WTC11 (cell line): Measurements from ENCODE around the gene PPM1E. TPM values are rescaled to one million over a fixed set of nuclear protein-coding genes. Genes with fewer than 3 reads are reported as not detected.
A peak's percentile ranks its signal among the peaks of the same experiment; 100 is the strongest.

Experiments
- ATAC-seq: fragments of 200-7000 bp; cut with Tn5 transposase; 2 replicates; pipeline ENCODE4 v1.10.0; 2021; ENCODE audit warnings: mild to moderate bottlenecking, moderate library complexity
- CTCF ChIA-PET: fragments of 300-600 bp; sonication (Branson Sonifier 250); formaldehyde crosslinking; loops from one replicate; lab custom pipeline; 2021; ENCODE audit warnings: antibody characterized with exemption; lab: Charles Lee
- POLR2A ChIA-PET: fragments of 350-600 bp; sonication (Branson Sonifier 250); formaldehyde crosslinking; loops from one replicate; lab custom pipeline; 2021; ENCODE audit warnings: antibody characterized with exemption; lab: Charles Lee
- DNase-seq: peaks from one replicate; pipeline ENCODE4 v3.0.0; 2021; ENCODE audit warnings: low spot score
- H3K27ac Mint-ChIP-seq: 2 replicates; pipeline ENCODE4 v1.8.0; 2021; ENCODE audit warnings: mixed read lengths
- H3K27me3 Mint-ChIP-seq: 2 replicates; pipeline ENCODE4 v1.8.0; 2021; ENCODE audit warnings: low read depth, mild to moderate bottlenecking, moderate library complexity, mixed read lengths
- H3K36me3 Mint-ChIP-seq: 2 replicates; pipeline ENCODE4 v1.8.0; 2021; ENCODE audit warnings: mixed read lengths
- H3K4me1 Mint-ChIP-seq: 2 replicates; pipeline ENCODE4 v1.8.0; 2022; ENCODE audit warnings: mixed read lengths
- H3K4me3 Mint-ChIP-seq: 2 replicates; pipeline ENCODE4 v1.8.0; 2021; ENCODE audit warnings: mild to moderate bottlenecking, moderate library complexity, mixed read lengths
- H3K9me3 Mint-ChIP-seq: 2 replicates; pipeline ENCODE4 v1.8.0; 2021; ENCODE audit warnings: mixed read lengths
- ETV6 ChIP-seq: sonication (generic); formaldehyde crosslinking; IDR thresholded peaks from 2 replicates; pipeline ENCODE4 v1.8.1; 2022; ENCODE audit warnings: mild to moderate bottlenecking, missing genetic modification reagents
- FOXP1 ChIP-seq: sonication (generic); formaldehyde crosslinking; IDR thresholded peaks from 2 replicates; pipeline ENCODE4 v1.8.0; 2022; ENCODE audit warnings: missing genetic modification reagents, mild to moderate bottlenecking, moderate library complexity, borderline replicate concordance
- GRHL2 ChIP-seq: fragments of 250-450 bp; sonication (Bioruptor Pico); IDR thresholded peaks from 2 replicates; pipeline ENCODE4 v1.8.0; 2022; ENCODE audit warnings: mild to moderate bottlenecking, moderate library complexity; ENCODE audit not compliant: insufficient replicate concordance, severe bottlenecking
- HMGA2 ChIP-seq: fragments of 250-450 bp; sonication (Bioruptor Pico); IDR thresholded peaks from 2 replicates; pipeline ENCODE4 v1.4.0; 2021; ENCODE audit warnings: mild to moderate bottlenecking, moderate library complexity
- JAZF1 ChIP-seq: fragments of 250-450 bp; sonication (Bioruptor Pico); IDR thresholded peaks from 2 replicates; pipeline ENCODE4 v1.9.0; 2021; ENCODE audit warnings: moderate library complexity, mild to moderate bottlenecking, inconsistent platforms
- MXD4 ChIP-seq: fragments of 250-450 bp; sonication (Bioruptor Pico); IDR thresholded peaks from 2 replicates; pipeline ENCODE4 v1.8.0; 2021; ENCODE audit warnings: mild to moderate bottlenecking, moderate library complexity, borderline replicate concordance
- NFATC4 ChIP-seq: fragments of 250-450 bp; sonication (Bioruptor Pico); IDR thresholded peaks from 2 replicates; pipeline ENCODE4 v1.9.0; 2021; ENCODE audit warnings: mild to moderate bottlenecking
- NR1H2 ChIP-seq: sonication (generic); formaldehyde crosslinking; IDR thresholded peaks from 2 replicates; pipeline ENCODE4 v1.9.0; 2021; ENCODE audit warnings: mild to moderate bottlenecking, moderate library complexity, missing genetic modification reagents
- SP1 ChIP-seq: sonication (generic); formaldehyde crosslinking; conservative IDR thresholded peaks from 2 replicates; pipeline ENCODE4 v1.8.1; 2022; ENCODE audit warnings: missing genetic modification reagents
- TCF7 ChIP-seq: sonication (generic); formaldehyde crosslinking; IDR thresholded peaks from 2 replicates; pipeline ENCODE4 v1.8.0; 2022; ENCODE audit warnings: mild to moderate bottlenecking, low read depth, missing genetic modification reagents, moderate library complexity
- TEAD4 ChIP-seq: sonication (generic); formaldehyde crosslinking; IDR thresholded peaks from 2 replicates; pipeline ENCODE4 v1.8.0; 2022; ENCODE audit warnings: mild to moderate bottlenecking, missing genetic modification reagents
- ZNF219 ChIP-seq: sonication (generic); formaldehyde crosslinking; IDR thresholded peaks from 2 replicates; pipeline ENCODE4 v1.8.0; 2023; ENCODE audit warnings: missing genetic modification reagents, mild to moderate bottlenecking, borderline replicate concordance
- total RNA-seq: library from RNA; stranded (reverse); gene quantifications from 3 replicates; pipeline ENCODE4 v1.2.3, GENCODE V29; 2021
- TF ChIP-seq, protein P1 (sequence below): fragments of 200-600 bp; IDR thresholded peaks from 2 replicates; pipeline ENCODE4 v1.8.0; 2022; ENCODE audit warnings: antibody characterized with exemption
- TF ChIP-seq, protein P2 (sequence below): sonication (generic); formaldehyde crosslinking; conservative IDR thresholded peaks from 2 replicates; pipeline ENCODE4 v1.8.1; 2023; ENCODE audit warnings: mild to moderate bottlenecking, low read depth, missing genetic modification reagents, moderate library complexity
- TF ChIP-seq, protein P3 (sequence below): sonication (generic); formaldehyde crosslinking; IDR thresholded peaks from 2 replicates; pipeline ENCODE4 v1.8.0; 2022; ENCODE audit warnings: mild to moderate bottlenecking, missing genetic modification reagents
- TF ChIP-seq, protein P4 (sequence below): fragments of 250-450 bp; sonication (Bioruptor Pico); IDR thresholded peaks from 2 replicates; pipeline ENCODE4 v1.8.0; 2021; ENCODE audit warnings: mild to moderate bottlenecking
- TF ChIP-seq, protein P5 (sequence below): sonication (generic); formaldehyde crosslinking; IDR thresholded peaks from 2 replicates; pipeline ENCODE4 v1.8.1; 2023; ENCODE audit warnings: mild to moderate bottlenecking, missing genetic modification reagents, borderline replicate concordance

The PPM1E gene
- total RNA-seq, 1 experiment from 2014 or later, result 8.1 TPM

DNA sequence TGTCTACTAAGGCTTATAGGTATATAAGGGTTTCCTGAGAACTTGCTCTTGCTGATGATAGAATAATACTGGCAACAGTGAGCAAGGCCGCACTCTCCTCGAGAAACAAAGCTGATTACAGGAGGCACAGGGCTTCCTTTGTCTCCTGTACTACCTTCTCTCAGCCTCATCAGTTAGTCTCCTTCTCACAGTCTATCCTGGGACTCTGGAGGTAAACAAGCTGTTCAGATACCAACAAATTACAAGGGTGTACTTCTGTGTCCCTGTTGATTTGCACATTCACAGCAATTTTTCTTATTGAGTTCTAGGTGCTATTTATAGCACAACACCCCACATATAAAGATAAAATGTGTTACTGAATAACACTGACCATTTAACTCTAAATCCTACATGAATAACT is 252.3 kb downstream of the PPM1E start (continued):
- TF ChIP-seq, protein P1, sequence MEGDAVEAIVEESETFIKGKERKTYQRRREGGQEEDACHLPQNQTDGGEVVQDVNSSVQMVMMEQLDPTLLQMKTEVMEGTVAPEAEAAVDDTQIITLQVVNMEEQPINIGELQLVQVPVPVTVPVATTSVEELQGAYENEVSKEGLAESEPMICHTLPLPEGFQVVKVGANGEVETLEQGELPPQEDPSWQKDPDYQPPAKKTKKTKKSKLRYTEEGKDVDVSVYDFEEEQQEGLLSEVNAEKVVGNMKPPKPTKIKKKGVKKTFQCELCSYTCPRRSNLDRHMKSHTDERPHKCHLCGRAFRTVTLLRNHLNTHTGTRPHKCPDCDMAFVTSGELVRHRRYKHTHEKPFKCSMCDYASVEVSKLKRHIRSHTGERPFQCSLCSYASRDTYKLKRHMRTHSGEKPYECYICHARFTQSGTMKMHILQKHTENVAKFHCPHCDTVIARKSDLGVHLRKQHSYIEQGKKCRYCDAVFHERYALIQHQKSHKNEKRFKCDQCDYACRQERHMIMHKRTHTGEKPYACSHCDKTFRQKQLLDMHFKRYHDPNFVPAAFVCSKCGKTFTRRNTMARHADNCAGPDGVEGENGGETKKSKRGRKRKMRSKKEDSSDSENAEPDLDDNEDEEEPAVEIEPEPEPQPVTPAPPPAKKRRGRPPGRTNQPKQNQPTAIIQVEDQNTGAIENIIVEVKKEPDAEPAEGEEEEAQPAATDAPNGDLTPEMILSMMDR, result no peak
- TF ChIP-seq GRHL2 (no peak), FOXP1 (CRISPR knock-in tag) (no peak), NFATC4 (no peak), HMGA2 (CRISPR knock-in tag) (no peak)
- TF ChIP-seq, protein P2, sequence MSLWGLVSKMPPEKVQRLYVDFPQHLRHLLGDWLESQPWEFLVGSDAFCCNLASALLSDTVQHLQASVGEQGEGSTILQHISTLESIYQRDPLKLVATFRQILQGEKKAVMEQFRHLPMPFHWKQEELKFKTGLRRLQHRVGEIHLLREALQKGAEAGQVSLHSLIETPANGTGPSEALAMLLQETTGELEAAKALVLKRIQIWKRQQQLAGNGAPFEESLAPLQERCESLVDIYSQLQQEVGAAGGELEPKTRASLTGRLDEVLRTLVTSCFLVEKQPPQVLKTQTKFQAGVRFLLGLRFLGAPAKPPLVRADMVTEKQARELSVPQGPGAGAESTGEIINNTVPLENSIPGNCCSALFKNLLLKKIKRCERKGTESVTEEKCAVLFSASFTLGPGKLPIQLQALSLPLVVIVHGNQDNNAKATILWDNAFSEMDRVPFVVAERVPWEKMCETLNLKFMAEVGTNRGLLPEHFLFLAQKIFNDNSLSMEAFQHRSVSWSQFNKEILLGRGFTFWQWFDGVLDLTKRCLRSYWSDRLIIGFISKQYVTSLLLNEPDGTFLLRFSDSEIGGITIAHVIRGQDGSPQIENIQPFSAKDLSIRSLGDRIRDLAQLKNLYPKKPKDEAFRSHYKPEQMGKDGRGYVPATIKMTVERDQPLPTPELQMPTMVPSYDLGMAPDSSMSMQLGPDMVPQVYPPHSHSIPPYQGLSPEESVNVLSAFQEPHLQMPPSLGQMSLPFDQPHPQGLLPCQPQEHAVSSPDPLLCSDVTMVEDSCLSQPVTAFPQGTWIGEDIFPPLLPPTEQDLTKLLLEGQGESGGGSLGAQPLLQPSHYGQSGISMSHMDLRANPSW (CRISPR knock-in tag), result no peak

DNA sequence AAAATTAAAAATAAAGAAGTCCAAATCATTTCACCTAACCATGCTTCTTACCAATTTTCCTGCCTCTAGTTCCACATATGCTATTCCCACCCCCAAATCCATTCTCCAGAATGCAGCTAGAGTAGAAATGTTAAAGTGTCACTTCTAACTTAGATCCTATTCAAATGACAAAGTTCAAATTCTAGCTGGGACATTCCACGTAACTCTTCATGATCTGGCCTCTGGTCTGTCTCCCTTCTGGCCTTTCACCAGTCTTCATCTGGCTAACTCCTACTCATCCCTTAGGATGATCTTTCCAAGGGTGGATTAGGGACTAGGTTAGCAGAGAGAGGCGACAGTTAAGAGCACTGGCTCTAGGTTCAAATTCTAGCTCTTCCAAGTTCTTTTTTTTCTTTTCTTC is 253.1 kb downstream of the PPM1E start:
- H3K27me3 Mint-ChIP-seq, result no peaks in the 10 kb centered on the region
- POLR2A ChIA-PET, result no interaction called here
- no peak for DNase-seq
- 0 out of 2 replicates have a peak overlapping the region, but pooled peaks have one; percentile 22 for H3K27ac Mint-ChIP-seq
- H3K4me3 Mint-ChIP-seq, result no peak overlapping the region
- CTCF ChIA-PET, result interaction anchor here (1.0 to 1.3 kb wide), 3 partner anchors 9 to 490 kb away, joined by 3 read pairs; no protein-coding TSS in a partner anchor
- H3K36me3 Mint-ChIP-seq, result peaks cover 18% of the 10 kb centered on the region
- no peak for TF ChIP-seq JAZF1 (CRISPR knock-in tag)
- TF ChIP-seq ZNF219 (CRISPR knock-in tag), result no peak
- TF ChIP-seq TCF7 (CRISPR knock-in tag), result no peak
- TF ChIP-seq SP1 (CRISPR knock-in tag), result no peak
- TF ChIP-seq, protein P3, sequence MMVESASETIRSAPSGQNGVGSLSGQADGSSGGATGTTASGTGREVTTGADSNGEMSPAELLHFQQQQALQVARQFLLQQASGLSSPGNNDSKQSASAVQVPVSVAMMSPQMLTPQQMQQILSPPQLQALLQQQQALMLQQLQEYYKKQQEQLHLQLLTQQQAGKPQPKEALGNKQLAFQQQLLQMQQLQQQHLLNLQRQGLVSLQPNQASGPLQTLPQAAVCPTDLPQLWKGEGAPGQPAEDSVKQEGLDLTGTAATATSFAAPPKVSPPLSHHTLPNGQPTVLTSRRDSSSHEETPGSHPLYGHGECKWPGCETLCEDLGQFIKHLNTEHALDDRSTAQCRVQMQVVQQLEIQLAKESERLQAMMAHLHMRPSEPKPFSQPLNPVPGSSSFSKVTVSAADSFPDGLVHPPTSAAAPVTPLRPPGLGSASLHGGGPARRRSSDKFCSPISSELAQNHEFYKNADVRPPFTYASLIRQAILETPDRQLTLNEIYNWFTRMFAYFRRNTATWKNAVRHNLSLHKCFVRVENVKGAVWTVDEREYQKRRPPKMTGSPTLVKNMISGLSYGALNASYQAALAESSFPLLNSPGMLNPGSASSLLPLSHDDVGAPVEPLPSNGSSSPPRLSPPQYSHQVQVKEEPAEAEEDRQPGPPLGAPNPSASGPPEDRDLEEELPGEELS, result no peak
- TF ChIP-seq, protein P4, sequence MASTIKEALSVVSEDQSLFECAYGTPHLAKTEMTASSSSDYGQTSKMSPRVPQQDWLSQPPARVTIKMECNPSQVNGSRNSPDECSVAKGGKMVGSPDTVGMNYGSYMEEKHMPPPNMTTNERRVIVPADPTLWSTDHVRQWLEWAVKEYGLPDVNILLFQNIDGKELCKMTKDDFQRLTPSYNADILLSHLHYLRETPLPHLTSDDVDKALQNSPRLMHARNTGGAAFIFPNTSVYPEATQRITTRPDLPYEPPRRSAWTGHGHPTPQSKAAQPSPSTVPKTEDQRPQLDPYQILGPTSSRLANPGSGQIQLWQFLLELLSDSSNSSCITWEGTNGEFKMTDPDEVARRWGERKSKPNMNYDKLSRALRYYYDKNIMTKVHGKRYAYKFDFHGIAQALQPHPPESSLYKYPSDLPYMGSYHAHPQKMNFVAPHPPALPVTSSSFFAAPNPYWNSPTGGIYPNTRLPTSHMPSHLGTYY (CRISPR knock-in tag), result no peak
- TF ChIP-seq ETV6 (CRISPR knock-in tag), result no peak
- TF ChIP-seq, protein P5, sequence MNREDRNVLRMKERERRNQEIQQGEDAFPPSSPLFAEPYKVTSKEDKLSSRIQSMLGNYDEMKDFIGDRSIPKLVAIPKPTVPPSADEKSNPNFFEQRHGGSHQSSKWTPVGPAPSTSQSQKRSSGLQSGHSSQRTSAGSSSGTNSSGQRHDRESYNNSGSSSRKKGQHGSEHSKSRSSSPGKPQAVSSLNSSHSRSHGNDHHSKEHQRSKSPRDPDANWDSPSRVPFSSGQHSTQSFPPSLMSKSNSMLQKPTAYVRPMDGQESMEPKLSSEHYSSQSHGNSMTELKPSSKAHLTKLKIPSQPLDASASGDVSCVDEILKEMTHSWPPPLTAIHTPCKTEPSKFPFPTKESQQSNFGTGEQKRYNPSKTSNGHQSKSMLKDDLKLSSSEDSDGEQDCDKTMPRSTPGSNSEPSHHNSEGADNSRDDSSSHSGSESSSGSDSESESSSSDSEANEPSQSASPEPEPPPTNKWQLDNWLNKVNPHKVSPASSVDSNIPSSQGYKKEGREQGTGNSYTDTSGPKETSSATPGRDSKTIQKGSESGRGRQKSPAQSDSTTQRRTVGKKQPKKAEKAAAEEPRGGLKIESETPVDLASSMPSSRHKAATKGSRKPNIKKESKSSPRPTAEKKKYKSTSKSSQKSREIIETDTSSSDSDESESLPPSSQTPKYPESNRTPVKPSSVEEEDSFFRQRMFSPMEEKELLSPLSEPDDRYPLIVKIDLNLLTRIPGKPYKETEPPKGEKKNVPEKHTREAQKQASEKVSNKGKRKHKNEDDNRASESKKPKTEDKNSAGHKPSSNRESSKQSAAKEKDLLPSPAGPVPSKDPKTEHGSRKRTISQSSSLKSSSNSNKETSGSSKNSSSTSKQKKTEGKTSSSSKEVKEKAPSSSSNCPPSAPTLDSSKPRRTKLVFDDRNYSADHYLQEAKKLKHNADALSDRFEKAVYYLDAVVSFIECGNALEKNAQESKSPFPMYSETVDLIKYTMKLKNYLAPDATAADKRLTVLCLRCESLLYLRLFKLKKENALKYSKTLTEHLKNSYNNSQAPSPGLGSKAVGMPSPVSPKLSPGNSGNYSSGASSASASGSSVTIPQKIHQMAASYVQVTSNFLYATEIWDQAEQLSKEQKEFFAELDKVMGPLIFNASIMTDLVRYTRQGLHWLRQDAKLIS (CRISPR knock-in tag), result no peak
- no peak for TF ChIP-seq MXD4 (CRISPR knock-in tag)
- no peak for TF ChIP-seq NR1H2 (CRISPR knock-in tag)
- TF ChIP-seq TEAD4 (CRISPR knock-in tag), result no peak
- H3K4me1 Mint-ChIP-seq, result peaks cover 3% of the 10 kb centered on the region
- ATAC-seq, result no peak
- H3K9me3 Mint-ChIP-seq, result no peaks in the 10 kb centered on the region
